ENCODE results near the gene PSME2. TPM values are rescaled to one million over a fixed set of nuclear protein-coding genes. Genes with fewer than 3 reads are reported as not detected.

PSME2 gene
- total RNA-seq, 4 donors from 2014 or later: 39.3 to 75.2 (median 47.0) TPM

DNA sequence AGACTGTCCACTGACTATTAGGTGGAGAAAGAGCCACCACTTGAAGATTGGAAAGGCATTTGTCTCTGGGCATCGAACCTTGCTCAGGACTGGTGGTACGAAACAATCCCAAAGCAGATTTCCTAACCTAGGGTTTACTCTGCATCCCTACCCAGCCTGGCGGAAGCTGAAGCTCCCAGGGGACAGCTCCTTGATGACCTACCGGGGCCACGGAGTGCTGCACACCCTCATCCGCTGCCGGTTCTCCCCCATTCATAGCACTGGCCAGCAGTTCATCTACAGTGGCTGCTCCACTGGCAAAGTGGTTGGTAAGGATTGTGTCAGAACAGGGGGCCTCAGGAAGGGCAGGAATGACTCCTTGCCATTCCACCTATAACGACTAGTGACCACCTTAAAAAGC is 25.2 kb downstream of the PSME2 start:
- Histone ChIP-seq H3K9me3 (no peaks in the 10 kb centered on the region), H3K27me3 (no peaks in the 10 kb centered on the region), H3K27ac (no peak overlapping the region), H3K4me1 (peaks cover 9% of the 10 kb centered on the region), H3K36me3 (peaks cover 73% of the 10 kb centered on the region), H3K4me3 (no peak overlapping the region)
- 98% methylated on average over 8 of the region's 8 CpGs for WGBS
- no peak for DNase-seq (ENCODE audit: low spot score in 2 of 2)
- TF ChIP-seq CTCF (IDR thresholded peaks at IDR 0.05) (no peak), POLR2A (IDR thresholded peaks at IDR 0.05) (no peak), EP300 (IDR thresholded peaks at IDR 0.05) (no peak), POLR2AphosphoS5 (IDR thresholded peaks at IDR 0.05) (no peak)

GRCh38 chr14:24119691-24120090 is 26.7 kb downstream of the PSME2 start:
- no peaks in the 10 kb centered on the region for H3K27me3 ChIP-seq
- DNase-seq (ENCODE audit: low spot score in 2 of 2): no peak
- no peak overlapping the region for H3K4me3 ChIP-seq
- H3K4me1 ChIP-seq: peaks cover 20% of the 10 kb centered on the region
- H3K27ac ChIP-seq: no peak overlapping the region
- WGBS: 97% methylated on average over 6 of the region's 6 CpGs
- no peaks in the 10 kb centered on the region for H3K9me3 ChIP-seq
- peaks cover 72% of the 10 kb centered on the region for H3K36me3 ChIP-seq
- TF ChIP-seq POLR2AphosphoS5 (IDR thresholded peaks at IDR 0.05) (no peak), EP300 (IDR thresholded peaks at IDR 0.05) (no peak), POLR2A (IDR thresholded peaks at IDR 0.05) (no peak), CTCF (IDR thresholded peaks at IDR 0.05) (no peak)

- Histone ChIP-seq H3K9me3 (no peaks in the 10 kb centered on the region), H3K27me3 (no peaks in the 10 kb centered on the region), H3K4me3 (no peak overlapping the region), H3K4me1 (peaks cover 27% of the 10 kb centered on the region), H3K36me3 (peaks cover 51% of the 10 kb centered on the region), H3K27ac (no peak overlapping the region)
- TF ChIP-seq CTCF (IDR thresholded peaks at IDR 0.05) (no peak), EP300 (IDR thresholded peaks at IDR 0.05) (no peak), POLR2AphosphoS5 (IDR thresholded peaks at IDR 0.05) (no peak), POLR2A (IDR thresholded peaks at IDR 0.05) (no peak)
- DNase-seq (ENCODE audit: low spot score in 2 of 2): no peak
- 82% methylated on average over 6 of the region's 6 CpGs for WGBS
Observed at GRCh38 chr14:24117179-24117578, 29.2 kb downstream of the PSME2 start.

- Histone ChIP-seq H3K27me3 (no peaks in the 10 kb centered on the region), H3K9me3 (no peaks in the 10 kb centered on the region), H3K36me3 (peaks cover 42% of the 10 kb centered on the region), H3K27ac (no peak overlapping the region), H3K4me1 (peaks cover 27% of the 10 kb centered on the region), H3K4me3 (peak overlapping the region; percentile 70)
- TF ChIP-seq POLR2AphosphoS5 (IDR thresholded peaks at IDR 0.05): no peak
- TF ChIP-seq POLR2A (IDR thresholded peaks at IDR 0.05): no peak
- no peak for TF ChIP-seq EP300 (IDR thresholded peaks at IDR 0.05)
- no peak for TF ChIP-seq CTCF (IDR thresholded peaks at IDR 0.05)
- no peak for DNase-seq (ENCODE audit: low spot score in 2 of 2)
- 81% methylated on average over 6 of the region's 6 CpGs for WGBS
Observed at GRCh38 chr14:24116128-24116814, 30.1 kb downstream of the PSME2 start.

- peaks cover 27% of the 10 kb centered on the region for H3K4me1 ChIP-seq
- peak overlapping the region; percentile 100 for H3K27ac ChIP-seq
- no peaks in the 10 kb centered on the region for H3K9me3 ChIP-seq
- peak overlapping the region; percentile 70 for H3K4me3 ChIP-seq
- peaks cover 35% of the 10 kb centered on the region for H3K36me3 ChIP-seq
- WGBS: 4% methylated on average over 14 of the region's 14 CpGs
- TF ChIP-seq POLR2AphosphoS5 (IDR thresholded peaks at IDR 0.05): no peak
- H3K27me3 ChIP-seq: no peaks in the 10 kb centered on the region
- DNase-seq (ENCODE audit: low spot score in 2 of 2): no peak
Observed at GRCh38 chr14:24115422-24116127, 30.8 kb downstream of the PSME2 start.

Data from suprapubic skin (tissue), 4 donors.